Inflammatory macrophage treated with lipopolysaccharide for 1 hour (primary cell): ENCODE results near the gene KCNIP3.
"Not testable (repeated sequence)": the region's sequence is repeated elsewhere in the genome, so short reads cannot be mapped to it uniquely, and the experiment has no call there.

Source experiments
- DNase-seq, 2 donors: peaks; one replicate each; pipeline ENCODE4 v3.0.0-alpha.2; 2020 to 2022

Gene KCNIP3

DNA sequence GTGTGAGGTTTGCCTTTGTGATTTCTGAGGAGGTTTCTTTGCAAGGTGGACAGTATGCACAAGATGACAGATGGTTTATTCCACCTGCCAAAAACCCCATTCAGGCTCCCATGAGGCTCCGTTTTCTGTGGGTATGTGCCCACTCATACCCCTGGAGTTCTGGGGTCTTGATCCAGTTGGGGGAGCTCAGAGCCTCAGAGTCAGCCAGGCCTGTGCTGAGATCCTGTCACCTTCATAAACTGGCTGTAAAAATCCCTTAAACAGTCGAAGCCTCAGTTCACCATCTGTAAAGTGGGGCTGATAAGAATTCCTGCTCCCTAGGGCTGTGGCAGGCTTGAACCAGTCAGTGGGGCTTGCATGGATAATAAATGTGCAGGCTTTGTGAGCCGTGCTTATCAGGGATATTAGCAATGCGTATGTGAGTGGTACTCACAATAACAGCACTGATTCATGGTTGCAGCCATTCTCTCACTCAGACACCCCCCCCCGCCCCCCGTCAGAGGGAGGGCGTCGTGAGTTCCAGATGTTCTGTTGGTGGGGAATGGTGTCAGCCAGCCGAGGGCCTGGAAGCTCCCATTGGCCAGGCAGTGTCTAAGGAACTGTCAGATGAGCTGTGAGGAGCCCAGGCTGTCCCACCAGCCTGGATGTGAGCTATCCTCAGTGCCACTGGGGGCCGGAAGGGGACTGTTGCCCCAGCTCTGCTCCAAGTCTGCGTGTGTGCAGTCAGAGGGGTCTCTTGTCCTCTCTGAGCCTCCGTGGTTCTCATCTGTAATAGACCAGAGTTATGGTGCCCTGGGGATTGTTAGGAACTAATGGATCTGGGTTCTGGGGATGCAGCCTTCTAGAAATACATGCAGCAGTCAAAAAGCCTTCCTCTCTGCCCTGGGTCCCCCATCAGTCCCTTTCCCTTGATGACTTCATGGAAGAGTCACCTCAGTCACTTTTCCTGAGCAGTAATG lies 51.7 kb downstream of the KCNIP3 start:
- DNase-seq = no peak

DNA sequence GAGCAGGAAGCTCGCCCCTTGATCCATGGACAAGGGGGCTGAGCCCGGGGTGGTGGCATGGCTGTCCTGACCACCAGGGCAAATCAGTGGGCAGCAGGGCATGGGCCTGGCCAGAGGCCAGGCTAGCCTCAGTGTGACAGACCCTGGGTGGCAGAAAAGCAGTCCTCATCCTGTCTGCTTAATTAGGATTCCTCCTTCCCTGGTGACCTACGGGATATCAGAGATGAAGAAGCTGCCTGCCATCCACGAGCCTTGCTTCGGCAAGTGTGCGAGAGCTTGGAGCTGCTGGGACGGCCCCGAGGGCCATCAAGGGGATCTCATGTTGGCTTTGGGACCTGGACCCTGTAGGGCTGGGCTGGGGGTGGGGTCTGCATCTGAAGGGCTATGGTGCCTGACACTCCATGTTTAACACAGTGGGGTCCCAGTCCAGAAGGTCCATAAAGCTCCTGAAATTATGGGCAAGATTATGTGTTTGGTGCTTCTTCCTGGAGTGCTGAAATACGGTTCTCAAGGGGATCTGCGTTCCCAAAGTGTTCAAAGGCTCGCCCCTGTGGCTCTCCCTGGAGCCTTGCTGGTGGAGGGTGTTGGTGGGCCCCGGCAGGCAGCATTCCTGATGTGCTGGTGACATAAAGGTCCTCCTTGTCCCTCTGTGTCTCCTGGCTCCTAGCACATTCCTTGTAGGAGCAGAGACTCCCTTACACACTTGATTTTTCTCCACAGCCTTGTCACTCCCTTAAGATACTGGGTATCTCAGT lies 52.6 kb downstream of the KCNIP3 start:
- DNase-seq = no peak

DNA sequence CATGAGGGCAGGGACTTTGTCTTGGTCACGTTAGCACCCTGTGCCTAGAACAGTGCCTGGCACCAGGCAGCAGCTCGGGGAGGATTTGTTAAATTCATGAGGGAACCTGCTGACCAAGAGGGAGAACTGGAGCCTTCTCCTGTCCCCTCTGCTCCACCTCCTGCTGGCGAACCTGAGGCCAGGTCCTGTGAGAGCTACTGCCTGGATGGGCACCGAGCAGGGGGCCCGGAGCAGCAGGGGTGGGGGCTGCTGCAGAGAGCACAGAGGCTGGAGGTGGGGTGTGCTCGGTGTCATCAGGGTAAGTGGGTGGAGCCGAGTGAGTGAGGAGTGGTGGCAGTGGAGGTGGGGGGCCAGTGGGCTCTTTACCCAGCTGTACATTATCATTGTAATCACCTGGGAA lies 53.2 kb downstream of the KCNIP3 start:
- DNase-seq = no peak

DNA sequence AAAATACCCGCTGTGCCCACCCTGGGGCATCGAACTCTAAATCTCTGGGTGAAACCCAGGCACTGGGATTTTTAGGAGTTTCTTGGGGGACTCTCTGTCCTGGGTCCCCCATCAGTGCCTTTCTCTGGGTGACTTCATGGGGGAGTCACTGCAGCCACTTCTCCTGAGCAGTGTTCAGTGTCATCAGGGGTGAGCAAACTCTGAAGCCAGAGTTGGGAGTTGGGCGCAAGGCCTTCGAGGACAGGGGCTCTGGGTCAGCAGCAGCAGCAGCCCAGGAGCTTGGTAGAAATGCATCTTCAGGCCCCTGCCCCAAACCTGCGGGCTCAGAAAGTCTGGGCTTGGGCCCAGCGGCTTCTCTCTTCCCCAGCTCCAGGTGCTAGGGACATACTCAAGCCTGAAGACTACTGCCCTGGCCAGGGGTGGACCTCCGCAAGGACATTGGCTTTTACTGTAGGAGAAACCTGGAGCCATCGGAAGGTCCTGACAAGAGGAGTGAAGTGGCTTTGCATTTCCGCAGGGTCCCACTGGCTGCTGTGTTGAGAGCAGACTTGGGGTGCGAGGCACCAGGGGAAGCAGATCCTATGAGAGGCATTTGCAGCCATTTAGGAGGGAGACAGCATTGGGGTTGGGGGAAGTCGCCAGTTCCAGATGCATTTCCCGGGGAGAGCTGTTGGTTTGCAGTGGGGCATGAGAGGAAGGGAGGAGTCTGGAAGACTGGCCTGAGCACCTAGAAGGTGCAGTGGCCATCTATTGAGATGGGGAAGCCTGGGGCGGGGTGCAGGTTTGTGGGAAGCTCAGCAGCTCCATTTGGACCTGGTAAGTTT lies 53.8 kb downstream of the KCNIP3 start:
- no peak for DNase-seq

DNA sequence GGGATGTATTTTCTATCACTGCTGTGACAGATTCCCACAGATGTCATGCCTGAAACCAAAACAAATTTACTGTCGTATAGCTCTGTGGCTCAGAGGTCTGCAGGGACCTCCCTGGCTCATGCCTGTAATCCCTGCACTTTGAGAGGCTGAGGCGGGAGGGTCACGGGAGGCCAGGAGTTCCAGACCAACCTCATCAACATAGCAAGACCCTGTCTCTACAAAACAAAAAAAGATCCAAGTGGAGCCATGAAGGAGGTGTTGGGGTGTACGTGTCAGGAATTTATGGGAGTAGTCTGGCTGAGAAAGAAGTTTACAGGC lies 54.4 kb downstream of the KCNIP3 start:
- no peak for DNase-seq

DNA sequence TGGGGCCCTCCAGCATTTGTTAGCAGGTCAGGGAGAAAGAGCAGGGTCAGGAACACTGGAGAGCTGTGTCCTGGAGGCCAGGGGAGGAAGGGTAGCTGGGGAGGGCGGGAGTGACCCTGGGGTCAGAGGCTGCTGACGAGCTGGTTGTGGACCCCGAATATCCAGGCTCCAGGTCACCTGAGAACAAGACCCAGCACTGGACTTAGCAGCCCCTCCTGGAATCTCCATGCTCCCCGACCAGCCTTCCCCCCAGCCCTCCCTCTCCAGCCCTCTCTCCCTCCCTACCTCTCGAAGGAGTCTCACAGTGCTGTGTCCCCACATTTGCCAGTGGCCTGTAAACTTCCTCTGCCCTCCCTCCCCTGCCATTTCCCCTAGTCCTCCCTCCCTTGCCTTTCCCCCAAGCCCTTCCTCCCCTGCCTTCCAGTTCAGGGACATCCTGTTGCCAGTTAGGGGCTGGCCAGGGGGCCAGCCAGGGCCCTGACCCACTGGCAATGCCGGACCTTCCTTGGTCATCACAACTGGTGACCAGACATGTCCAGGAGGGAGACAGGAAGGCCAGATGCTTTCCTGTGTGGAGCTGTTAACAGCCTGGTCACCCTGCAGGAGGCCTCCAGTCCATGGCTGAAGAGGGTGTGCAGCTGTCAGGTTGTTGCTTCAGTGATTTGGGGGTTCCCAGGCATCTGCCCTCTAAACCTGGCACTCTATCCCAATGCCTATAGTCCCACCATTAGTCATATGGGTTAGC lies 55.3 kb downstream of the KCNIP3 start:
- no peak for DNase-seq

DNA sequence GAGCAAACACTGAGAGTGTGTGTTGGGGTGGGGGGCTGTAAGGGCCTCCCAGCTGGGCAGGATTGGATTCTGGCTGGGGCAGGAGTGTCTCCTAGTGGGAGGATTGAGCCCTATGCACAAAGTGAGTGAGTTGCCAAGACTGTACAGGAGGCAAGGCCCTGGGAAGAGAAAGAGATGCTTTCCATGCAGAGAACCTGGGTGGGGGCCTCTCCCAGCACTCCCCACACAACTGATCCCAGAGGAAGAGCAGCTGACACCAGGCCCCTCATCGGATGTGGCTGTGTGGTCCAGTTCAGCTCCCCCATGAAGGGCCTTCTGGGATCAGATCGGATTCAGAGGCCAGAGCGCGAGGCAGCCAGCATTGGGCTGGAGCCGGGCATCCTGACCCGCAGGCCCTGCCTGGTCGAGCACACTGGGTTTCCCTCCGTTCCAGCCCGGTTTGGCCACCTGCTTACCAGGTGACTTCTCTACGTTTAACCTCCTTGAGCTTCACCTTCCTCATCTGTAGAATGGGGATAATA lies 56.0 kb downstream of the KCNIP3 start:
- DNase-seq = no peak

DNA sequence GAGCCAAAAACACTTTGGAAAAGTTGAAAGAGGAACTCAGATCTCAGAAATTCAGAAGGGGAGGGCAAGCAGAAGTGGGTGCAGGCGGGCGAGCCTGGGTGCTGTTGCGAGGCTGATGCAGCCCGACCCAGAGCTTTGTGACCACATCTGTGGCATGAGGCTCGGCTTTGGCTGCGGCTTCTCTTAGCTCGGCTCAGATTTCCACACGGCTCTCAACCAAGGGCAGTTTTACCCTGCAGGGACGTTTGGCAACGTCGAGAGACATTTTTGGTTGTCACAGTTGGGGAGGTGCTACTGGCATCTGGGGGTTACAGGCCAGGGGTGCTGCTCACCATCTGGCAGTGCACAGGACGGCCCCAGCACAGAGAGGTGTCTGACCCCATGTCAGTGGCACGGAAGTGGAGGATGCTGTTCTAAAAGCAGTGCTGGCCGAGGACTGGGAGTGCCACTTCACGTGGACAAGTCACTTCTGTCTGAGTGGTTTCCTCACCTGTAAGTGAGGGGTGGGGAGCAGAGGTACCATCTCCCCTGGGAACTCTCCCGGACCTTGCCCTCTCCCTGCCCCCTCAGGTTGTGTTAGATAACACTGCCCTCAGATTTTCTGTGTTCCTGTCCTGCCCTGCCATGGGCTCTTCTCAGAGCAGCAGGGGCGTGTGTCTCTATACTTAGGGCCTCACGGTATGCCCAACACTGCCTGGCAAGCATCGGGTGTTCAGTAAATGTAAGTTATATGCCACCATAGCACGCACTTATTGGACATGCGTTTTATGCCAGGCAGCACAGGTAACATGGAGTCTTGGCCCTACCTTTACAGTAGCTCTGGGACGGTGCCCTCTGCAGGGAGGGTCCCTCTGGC lies 56.7 kb downstream of the KCNIP3 start:
- DNase-seq = no peak

DNA sequence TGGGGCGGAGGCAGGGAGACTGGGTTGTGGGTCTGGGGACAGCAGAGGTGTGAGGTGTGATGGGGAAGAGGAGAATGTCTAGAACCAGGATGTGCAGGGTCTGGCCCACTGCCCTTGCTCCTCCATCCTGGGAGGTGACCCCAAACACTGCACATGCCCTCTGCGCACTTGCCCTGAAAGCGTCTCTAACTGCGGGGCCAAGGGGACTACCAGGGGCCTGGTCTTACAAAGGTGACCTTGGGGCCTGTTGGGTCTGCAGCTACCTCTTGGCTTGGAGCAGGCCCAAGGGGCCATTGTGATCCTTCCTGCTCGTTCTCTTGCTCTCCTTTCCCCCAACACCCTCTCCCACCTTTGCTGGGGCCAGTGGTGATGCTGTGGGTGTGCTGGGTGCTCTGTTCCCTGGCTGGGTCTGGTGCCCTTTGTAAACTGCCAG lies 57.3 kb downstream of the KCNIP3 start:
- no peak for DNase-seq

DNA sequence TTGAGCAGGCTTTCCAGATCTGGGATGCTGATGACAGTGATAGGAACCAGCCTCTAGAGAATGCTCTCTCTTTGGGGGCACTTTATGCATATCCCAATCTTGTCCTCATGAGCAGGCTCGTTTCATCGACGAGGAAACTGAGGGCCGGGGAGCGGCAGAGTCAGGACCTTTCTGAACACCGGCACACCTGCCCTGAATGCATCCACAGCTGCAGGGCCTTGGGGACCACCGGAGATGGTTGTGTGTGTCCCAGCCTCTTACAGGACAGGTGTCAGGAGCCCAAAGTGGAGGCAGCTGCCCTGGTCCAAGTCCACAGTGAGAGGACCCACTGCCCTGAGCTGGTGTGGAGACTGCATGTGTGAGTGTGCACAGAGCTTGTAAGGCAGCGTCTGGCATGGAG lies 57.8 kb downstream of the KCNIP3 start:
- no peak for DNase-seq

DNA sequence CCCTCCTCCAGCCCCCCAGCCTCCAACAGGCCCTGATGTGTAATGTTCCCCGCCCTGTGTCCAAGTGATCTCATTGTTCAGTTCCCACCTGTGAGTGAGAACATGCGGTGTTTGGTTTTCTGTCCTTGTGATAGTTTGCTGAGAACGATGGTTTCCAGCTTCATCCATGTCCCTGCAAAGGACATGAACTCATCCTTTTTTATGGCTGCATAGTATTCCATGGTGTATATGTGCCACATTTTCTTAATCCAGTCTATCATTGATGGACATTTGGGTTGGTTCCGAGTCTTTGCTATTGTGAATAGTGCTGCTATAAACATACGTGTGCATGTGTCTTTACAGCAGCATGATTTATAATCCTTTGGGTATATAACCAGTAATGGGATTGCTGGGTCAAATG lies 58.3 kb downstream of the KCNIP3 start:
- not testable (repeated sequence) for DNase-seq

DNA sequence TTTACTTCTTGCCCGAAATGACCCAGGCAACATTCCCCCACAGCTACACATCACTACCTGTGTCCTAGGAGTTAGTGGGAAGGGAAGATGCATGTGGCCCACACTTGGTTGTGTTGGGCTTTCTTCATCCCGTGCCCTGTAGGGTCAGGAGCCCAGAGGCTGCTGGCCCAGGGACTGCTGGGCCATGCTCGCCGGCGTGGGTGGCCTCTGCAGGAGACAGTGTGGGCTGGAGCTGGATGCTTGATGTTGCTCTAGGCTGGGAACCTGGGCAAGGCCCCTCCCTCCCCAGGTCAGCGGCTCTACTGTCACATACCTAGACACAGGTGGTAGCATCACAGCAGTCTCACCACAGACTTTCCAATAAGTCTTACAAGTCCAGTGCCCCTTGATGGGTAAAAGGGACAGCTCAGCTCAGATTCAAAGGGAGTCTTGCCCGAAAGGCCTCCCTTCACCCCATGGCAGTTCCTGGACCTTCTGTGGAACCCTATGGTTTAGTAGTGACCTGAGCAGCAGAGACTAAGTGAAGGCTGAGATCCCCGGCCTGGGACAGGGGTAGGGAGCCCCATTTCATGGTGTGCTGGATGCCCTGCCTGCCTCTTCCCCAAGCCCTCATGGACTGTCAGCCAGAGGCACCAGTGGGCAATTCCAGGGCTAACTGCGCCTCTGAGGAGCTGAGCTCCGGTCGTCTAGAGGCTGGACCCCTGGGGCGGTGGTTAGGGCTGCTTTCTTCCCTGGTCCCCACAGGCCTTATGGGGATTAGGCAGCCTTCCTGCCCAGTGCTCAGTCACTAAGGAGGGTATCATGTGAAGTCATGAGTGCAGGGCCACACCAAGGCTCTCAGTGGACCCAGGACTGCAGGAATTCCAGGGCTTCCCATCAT lies 59.9 kb downstream of the KCNIP3 start:
- DNase-seq = no peak

DNA sequence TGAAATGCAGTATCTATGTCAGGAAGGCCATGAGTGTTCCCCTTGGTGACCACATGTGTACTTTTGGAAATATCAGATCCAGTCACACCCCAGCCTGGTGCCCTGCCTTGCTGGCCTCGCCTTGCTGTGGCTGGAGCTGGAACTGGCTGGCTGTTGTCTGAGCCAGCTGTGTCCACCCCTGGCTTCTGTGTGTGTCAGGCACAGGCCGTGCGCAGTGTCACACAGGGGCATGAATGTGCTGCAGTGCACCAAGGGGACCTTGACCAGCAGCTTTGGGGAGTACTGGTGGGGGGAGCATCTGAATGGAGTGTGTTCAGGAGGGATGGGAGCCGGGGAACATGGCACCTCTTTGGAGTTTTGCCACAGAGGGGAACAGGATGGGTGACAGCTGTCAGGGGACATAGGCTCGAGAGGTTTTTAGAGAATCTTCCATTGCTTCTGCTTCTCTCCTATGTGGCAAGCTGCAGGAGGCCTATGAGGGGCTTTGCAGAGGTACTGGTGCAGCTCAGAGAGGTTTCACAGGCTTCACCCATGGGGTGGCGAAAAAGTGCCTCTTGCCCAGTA lies 60.7 kb downstream of the KCNIP3 start:
- DNase-seq = no peak

DNA sequence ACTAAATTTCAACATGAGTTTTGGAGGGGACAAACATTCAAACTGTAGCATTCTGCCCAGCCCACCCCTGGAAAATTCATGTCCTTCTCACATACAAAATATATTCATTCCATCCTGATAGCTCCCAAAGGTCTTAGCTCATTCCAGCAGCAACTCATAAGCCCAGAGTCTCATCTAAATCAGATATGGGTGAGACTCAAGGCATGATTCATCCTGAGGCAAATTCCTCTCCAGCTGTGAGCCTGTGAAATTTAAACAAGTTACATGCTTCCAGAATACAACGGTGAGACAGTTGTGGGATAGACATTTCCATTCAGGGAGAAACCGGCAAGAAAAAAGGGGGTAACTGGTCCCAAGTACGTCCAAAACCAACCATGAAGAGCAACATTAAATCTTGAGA lies 61.9 kb downstream of the KCNIP3 start:
- no peak for DNase-seq

DNA sequence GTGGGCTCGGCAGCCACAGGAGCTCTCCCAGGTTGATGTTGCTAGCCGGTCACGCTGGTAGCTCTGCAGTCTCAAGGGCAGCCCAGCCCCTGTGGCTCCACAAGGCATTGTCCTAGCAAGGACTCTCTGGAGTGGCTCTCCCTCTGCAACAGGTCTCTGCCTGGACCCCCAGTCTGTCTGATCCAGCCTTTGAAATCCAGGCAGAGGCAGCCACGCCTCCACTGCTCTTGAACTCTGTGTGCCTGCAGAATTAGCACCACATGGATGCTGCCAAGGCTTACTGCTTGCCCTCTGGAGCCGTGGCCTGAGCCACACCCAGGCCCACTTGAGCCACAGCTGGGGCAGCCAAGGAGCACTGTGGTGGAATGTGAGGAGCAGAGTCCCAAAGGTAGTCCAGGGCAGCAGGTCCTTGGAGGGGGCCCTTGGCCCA lies 62.4 kb downstream of the KCNIP3 start:
- no peak for DNase-seq

DNA sequence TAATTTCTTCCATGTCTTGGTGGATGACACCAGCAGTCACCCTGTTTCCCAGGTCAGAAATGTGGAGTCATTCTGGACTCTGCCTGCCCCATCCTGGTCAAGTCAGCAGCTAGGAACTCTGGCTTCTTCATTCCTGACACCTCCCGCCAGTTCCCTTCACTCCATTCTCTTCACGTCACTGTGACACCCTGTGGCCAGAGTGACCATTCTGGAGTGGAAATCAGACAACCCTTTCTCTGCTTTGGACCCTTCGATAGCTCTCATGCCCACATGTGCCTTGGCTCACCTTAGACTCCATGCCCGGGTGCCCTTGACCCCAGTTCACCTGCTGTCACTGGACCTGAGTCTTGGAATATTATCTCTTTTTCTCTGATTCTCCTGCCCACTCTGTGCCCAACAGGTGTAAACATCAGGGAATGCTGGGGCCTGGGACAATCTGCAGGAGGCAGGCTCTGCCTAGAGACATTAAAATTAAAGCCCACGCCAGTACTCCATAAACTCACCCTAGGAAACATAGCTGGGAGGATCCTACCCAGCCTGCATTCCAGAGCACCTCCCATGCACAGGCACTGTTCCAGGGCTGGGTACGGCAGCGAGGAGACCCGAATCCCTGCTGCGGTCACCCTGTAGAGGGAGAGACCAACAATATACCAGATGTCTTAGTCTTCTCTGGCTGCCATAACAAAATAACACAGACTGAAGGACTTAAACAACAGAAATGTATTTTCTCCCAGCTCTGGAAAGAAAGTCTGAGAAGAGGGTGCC lies 64.3 kb downstream of the KCNIP3 start:
- no peak for DNase-seq

DNA sequence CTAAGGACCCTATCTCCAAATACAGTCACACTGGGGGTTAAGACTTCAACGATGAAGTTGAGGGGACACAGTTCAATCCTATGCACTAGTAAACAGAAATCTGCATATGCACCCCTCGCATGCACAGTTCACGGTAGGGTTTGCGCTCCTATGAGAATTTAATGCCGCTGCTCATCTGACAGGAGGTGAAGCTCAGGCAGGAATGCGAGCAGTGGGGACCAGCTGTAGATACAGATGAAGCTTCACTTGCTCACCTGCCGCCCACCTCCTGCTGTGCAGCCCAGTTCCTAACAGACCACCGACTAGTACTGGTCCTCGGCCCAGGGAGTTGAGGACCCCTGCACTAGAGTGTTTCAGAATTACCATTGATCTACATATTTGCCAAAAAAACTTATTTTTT lies 65.3 kb downstream of the KCNIP3 start:
- no peak for DNase-seq

DNA sequence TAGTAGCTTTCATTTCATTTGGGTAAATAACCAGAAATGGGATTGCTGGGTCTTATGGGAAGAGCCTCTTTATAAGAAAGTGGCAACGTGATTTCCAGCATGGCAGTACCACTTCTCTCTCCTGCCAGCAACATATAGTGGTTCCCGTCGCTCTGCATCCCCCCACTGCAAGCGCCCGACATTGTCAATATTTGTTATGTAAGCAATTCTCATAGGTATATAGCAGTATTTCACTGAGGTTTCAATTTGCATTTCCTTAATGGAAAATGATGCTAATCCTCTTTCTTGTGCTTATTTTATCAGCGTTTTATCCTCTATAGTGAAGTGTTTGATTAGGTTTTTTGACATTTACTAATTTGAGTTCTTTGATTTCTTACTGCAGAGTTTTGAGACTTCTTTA lies 69.4 kb downstream of the KCNIP3 start:
- no peak for DNase-seq

DNA sequence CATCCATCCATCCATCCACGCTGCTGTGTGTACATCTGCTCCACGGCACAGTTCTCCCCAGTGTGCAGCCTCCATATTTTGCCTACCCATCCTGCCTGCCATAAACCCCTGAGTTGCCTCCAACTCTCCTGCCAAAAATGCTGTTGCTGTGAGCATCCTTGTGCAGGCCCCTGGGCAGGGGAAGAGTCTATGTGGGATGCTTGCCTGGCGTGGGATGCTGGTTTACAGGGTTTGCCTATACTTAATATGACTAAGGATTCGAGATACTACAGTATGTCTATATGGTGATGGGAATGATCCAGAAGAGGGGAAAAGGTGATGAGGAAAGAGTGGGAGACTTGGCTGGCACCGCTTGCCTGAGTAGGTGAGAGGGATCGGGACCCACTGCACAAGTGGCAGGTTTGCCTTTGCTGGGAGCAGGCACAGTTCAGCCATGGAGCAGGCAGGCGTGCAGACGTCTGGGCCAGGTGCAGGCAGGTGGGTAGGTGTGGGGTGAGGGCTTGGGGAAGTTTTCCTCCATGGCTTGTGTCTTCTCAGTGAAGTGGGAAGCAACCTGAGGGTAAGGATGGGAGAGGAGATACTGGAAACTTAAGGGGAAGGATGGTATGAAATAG lies 75.2 kb downstream of the KCNIP3 start:
- no peak for DNase-seq
